Measurements from ENCODE around the gene NPL. TPM values are rescaled to one million over a fixed set of nuclear protein-coding genes. Genes with fewer than 3 reads are reported as not detected.
A peak's percentile ranks its signal among the peaks of the same experiment; 100 is the strongest.

Gene NPL
- total and polyA plus RNA-seq, 2 experiments from 2014 or later = 3.0 to 5.0 TPM

- Histone ChIP-seq H3K27me3 (replicated peaks; ENCODE audit: insufficient read depth) (0 out of 2 replicates have a peak, but pooled peaks cover 5% of the 10 kb centered on the region), H3F3A (ENCODE audit: insufficient read depth) (no peaks in the 10 kb centered on the region), H3K9ac (no peak overlapping the region), H3K27ac (no peak overlapping the region), H3K9me2 (ENCODE audit: insufficient read depth) (no peaks in the 10 kb centered on the region), H3K79me2 (ENCODE audit: insufficient read depth) (no peaks in the 10 kb centered on the region), H3K4me2 (ENCODE audit: unreplicated experiment) (no peak overlapping the region), H4K20me1 (ENCODE audit: insufficient read depth) (no peaks in the 10 kb centered on the region), H2AFZ (no peak overlapping the region), H3K9me3 (ENCODE audit: low read depth) (no peaks in the 10 kb centered on the region), H3K4me3 (no peak overlapping the region), H3K4me1 (ENCODE audit: insufficient read depth) (no peaks in the 10 kb centered on the region), H3K36me3 (ENCODE audit: low read depth) (no peaks in the 10 kb centered on the region)
- DNase-seq = no peak
- in situ Hi-C loops (cut with MboI) = loop anchor here (25.0 kb wide), 1 partner anchor 692 kb away; no protein-coding TSS in a partner anchor
- TF ChIP-seq EZH2 (IDR thresholded peaks at IDR 0.05; ENCODE audit: insufficient read depth, poor library complexity, severe bottlenecking) (no peak), EZH2phosphoT487 (IDR thresholded peaks at IDR 0.05; ENCODE audit: insufficient read depth, low read depth) (no peak)
- WGBS, 2 experiments (ENCODE audit: low coverage in 1 of 2, low lambda C conversion rate in 2 of 2, missing lambda C conversion rate in 2 of 2) = 70 to 72% methylated on average over 2 of the region's 2 CpGs
Measured at GRCh38 chr1:182779530-182779929, 10.0 kb upstream of the NPL start.

- WGBS, 2 experiments (ENCODE audit: low coverage in 1 of 2, low lambda C conversion rate in 2 of 2, missing lambda C conversion rate in 2 of 2) = 38 to 42% methylated on average over 6 of the region's 6 CpGs
- Histone ChIP-seq H2AFZ (no peak overlapping the region), H3K9me3 (ENCODE audit: low read depth) (no peaks in the 10 kb centered on the region), H3K4me3 (no peak overlapping the region), H3K27me3 (replicated peaks; ENCODE audit: insufficient read depth) (no peaks in the 10 kb centered on the region), H3K4me2 (ENCODE audit: unreplicated experiment) (no peak overlapping the region), H3K36me3 (ENCODE audit: low read depth) (no peaks in the 10 kb centered on the region), H3K9ac (no peak overlapping the region), H3F3A (ENCODE audit: insufficient read depth) (no peaks in the 10 kb centered on the region), H3K27ac (no peak overlapping the region), H3K4me1 (ENCODE audit: insufficient read depth) (no peaks in the 10 kb centered on the region), H3K9me2 (ENCODE audit: insufficient read depth) (no peaks in the 10 kb centered on the region), H4K20me1 (ENCODE audit: insufficient read depth) (no peaks in the 10 kb centered on the region), H3K79me2 (ENCODE audit: insufficient read depth) (no peaks in the 10 kb centered on the region)
- peak; percentile 75 for DNase-seq
- in situ Hi-C loops (cut with MboI) = loop anchor here (5.0 to 25.0 kb wide), 3 partner anchors 185 to 695 kb away; no protein-coding TSS in a partner anchor
- TF ChIP-seq EZH2 (IDR thresholded peaks at IDR 0.05; ENCODE audit: insufficient read depth, poor library complexity, severe bottlenecking) (no peak), EZH2phosphoT487 (IDR thresholded peaks at IDR 0.05; ENCODE audit: insufficient read depth, low read depth) (no peak)
Measured at GRCh38 chr1:182781841-182782586, 7.6 kb upstream of the NPL start.

- Histone ChIP-seq H3K79me2 (ENCODE audit: insufficient read depth) (no peaks in the 10 kb centered on the region), H3K9ac (no peak overlapping the region), H3K36me3 (ENCODE audit: low read depth) (no peaks in the 10 kb centered on the region), H3K4me2 (ENCODE audit: unreplicated experiment) (no peak overlapping the region), H3K9me2 (ENCODE audit: insufficient read depth) (no peaks in the 10 kb centered on the region), H3K4me3 (no peak overlapping the region), H2AFZ (no peak overlapping the region), H3K27me3 (replicated peaks; ENCODE audit: insufficient read depth) (no peaks in the 10 kb centered on the region), H3K27ac (no peak overlapping the region), H3K9me3 (ENCODE audit: low read depth) (no peaks in the 10 kb centered on the region), H4K20me1 (ENCODE audit: insufficient read depth) (no peaks in the 10 kb centered on the region), H3K4me1 (ENCODE audit: insufficient read depth) (no peaks in the 10 kb centered on the region), H3F3A (ENCODE audit: insufficient read depth) (no peaks in the 10 kb centered on the region)
- DNase-seq = no peak
- in situ Hi-C loops (cut with MboI) = loop anchor here (5.0 to 25.0 kb wide), 3 partner anchors 185 to 695 kb away; no protein-coding TSS in a partner anchor
- no peak for TF ChIP-seq EZH2 (IDR thresholded peaks at IDR 0.05; ENCODE audit: insufficient read depth, poor library complexity, severe bottlenecking)
- no peak for TF ChIP-seq EZH2phosphoT487 (IDR thresholded peaks at IDR 0.05; ENCODE audit: insufficient read depth, low read depth)
Measured at GRCh38 chr1:182782587-182782913, 7.0 kb upstream of the NPL start.

- no peaks in the 10 kb centered on the region for H3K9me2 ChIP-seq (ENCODE audit: insufficient read depth)
- no peak overlapping the region for H2AFZ ChIP-seq
- no peaks in the 10 kb centered on the region for H3K79me2 ChIP-seq (ENCODE audit: insufficient read depth)
- H3K9ac ChIP-seq = no peak overlapping the region
- no peak overlapping the region for H3K4me3 ChIP-seq
- H3K27ac ChIP-seq = no peak overlapping the region
- no peak for DNase-seq
- H3K4me2 ChIP-seq (ENCODE audit: unreplicated experiment) = no peak overlapping the region
- 76 to 92% methylated on average over 2 of the region's 2 CpGs for WGBS, 2 experiments (ENCODE audit: low coverage in 1 of 2, low lambda C conversion rate in 2 of 2, missing lambda C conversion rate in 2 of 2)
- no peaks in the 10 kb centered on the region for H3K4me1 ChIP-seq (ENCODE audit: insufficient read depth)
- TF ChIP-seq EZH2 (IDR thresholded peaks at IDR 0.05; ENCODE audit: insufficient read depth, poor library complexity, severe bottlenecking) (no peak), EZH2phosphoT487 (IDR thresholded peaks at IDR 0.05; ENCODE audit: insufficient read depth, low read depth) (no peak)
- H3K9me3 ChIP-seq (ENCODE audit: low read depth) = no peaks in the 10 kb centered on the region
- in situ Hi-C loops (cut with MboI) = loop anchor here (5.0 to 25.0 kb wide), 3 partner anchors 186 to 696 kb away; no protein-coding TSS in a partner anchor
- H4K20me1 ChIP-seq (ENCODE audit: insufficient read depth) = no peaks in the 10 kb centered on the region
- no peaks in the 10 kb centered on the region for H3K36me3 ChIP-seq (ENCODE audit: low read depth)
- H3F3A ChIP-seq (ENCODE audit: insufficient read depth) = no peaks in the 10 kb centered on the region
- no peaks in the 10 kb centered on the region for H3K27me3 ChIP-seq (replicated peaks; ENCODE audit: insufficient read depth)
Measured at GRCh38 chr1:182783068-182783467, 6.5 kb upstream of the NPL start.

All from GM23248 (cell line).